Measurements from ENCODE around the gene FADS1. TPM values are rescaled to one million over a fixed set of nuclear protein-coding genes. Genes with fewer than 3 reads are reported as not detected.

FADS1 gene
- total and polyA plus RNA-seq, 2 of the 8 experiments (the other 6 are each of a cell fraction or from before 2014, with no cell fraction given) = 115 to 141 TPM

DNA sequence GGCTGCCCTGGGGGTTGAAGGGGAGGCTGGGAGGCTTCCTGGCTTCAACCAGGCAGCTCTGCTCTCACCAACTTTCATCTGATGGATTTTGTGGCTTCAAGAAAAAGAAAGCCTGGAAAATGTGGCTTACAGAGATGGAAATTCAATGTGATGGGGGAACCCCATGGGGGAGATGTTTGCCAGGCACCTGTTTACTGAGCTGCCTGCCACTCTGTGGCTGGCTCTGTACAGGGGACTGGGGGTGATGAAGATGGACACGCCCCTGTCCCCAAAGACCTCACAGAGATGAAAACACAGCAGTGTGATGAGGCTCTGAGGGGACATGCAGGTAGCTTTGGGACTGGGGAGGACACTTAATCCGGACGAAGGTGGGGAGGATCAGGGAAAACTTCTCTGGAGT lies 34.5 kb downstream of the FADS1 start:
- Histone ChIP-seq H3K9ac (replicated peaks in 1 of 4; ENCODE audit: extremely low read depth in 1 of 4, low read depth in 3 of 4, low read length in 3 of 4) (no peak overlapping the region; a peak in 1 of 7 replicates), H3K4me1 (replicated peaks in 1 of 4; ENCODE audit: control insufficient read depth in 3 of 4, insufficient read depth in 4 of 4, low read length in 3 of 4) (no peaks in the 10 kb centered on the region; a peak in 1 of 7 replicates), H3K4ac (replicated peaks; ENCODE audit: insufficient read length, low read depth, low read length) (no peak overlapping the region), H3K14ac (ENCODE audit: insufficient read length) (no peak overlapping the region), H3K18ac (ENCODE audit: extremely low read depth, low read length) (no peak overlapping the region), H3K27me3 (replicated peaks in 1 of 4; ENCODE audit: control insufficient read depth in 3 of 4, extremely low read depth in 1 of 4, insufficient read depth in 3 of 4, low read length in 3 of 4) (no peaks in the 10 kb centered on the region; a peak in 1 of 7 replicates), H2AK5ac (ENCODE audit: low read depth, low read length) (no peak overlapping the region), H4K8ac (ENCODE audit: extremely low read depth, insufficient read depth, low read length) (no peak overlapping the region), H2BK5ac (ENCODE audit: low read depth, low read length) (no peak overlapping the region), H3K27ac (ENCODE audit: low read depth, low read length) (no peak overlapping the region), H3K79me1 (ENCODE audit: low read depth, low read length) (no peaks in the 10 kb centered on the region), H4K91ac (replicated peaks; ENCODE audit: insufficient read length, low read length) (no peak overlapping the region), H3K36me3 (ENCODE audit: control insufficient read depth in 2 of 4, insufficient read depth in 4 of 4, low read length in 3 of 4) (peaks cover 9 to 19% (median 10%) of the 10 kb centered on the region in 4 experiments; a peak in 6 of 8 replicates), H2BK20ac (ENCODE audit: low read length) (no peak overlapping the region), H3K4me2 (ENCODE audit: insufficient read depth in 1 of 2, low read depth in 2 of 2, low read length in 2 of 2) (no peak overlapping the region), H2BK120ac (replicated peaks; ENCODE audit: low read depth, low read length) (no peak overlapping the region), H4K5ac (ENCODE audit: insufficient read length, low read depth, low read length) (no peak overlapping the region), H3K23ac (ENCODE audit: insufficient read length) (no peak overlapping the region), H2BK12ac (ENCODE audit: low read depth, low read length) (no peak overlapping the region), H3K4me3 (ENCODE audit: extremely low read depth in 1 of 4, insufficient read depth in 2 of 4, low read depth in 3 of 4, low read length in 4 of 4) (no peak overlapping the region), H3K23me2 (ENCODE audit: low read depth, low read length) (no peaks in the 10 kb centered on the region), H2AFZ (ENCODE audit: low read length) (no peak overlapping the region), H2BK15ac (ENCODE audit: low read length) (no peak overlapping the region), H3K9me3 (ENCODE audit: insufficient read depth in 2 of 2, low read depth in 1 of 2, low read length in 1 of 2) (no peaks in the 10 kb centered on the region), H3K79me2 (ENCODE audit: control insufficient read depth in 1 of 2, insufficient read depth in 2 of 2, low read length in 2 of 2) (no peaks in the 10 kb centered on the region), H3K56ac (replicated peaks; ENCODE audit: insufficient read length, low read depth, low read length) (no peak overlapping the region), H4K20me1 (replicated peaks in 1 of 2; ENCODE audit: control insufficient read depth in 1 of 2, insufficient read depth in 2 of 2, low read length in 2 of 2) (peaks cover 1 to 11% of the 10 kb centered on the region in 2 experiments)
- ChIA-PET POLR2A (ENCODE audit: partially characterized antibody) (interaction anchor here (0.6 to 5.2 kb wide), 3 partner anchors 9 to 35 kb away, joined by 3 to 56 read pairs (median 3); partner anchors contain the start of genes FEN1, MYRF and TMEM258), CTCF (ENCODE audit: partially characterized antibody) (interaction anchor here (0.5 to 1.6 kb wide), 9 partner anchors 9 to 81 kb away, joined by 3 to 6 read pairs (median 4); no protein-coding TSS in a partner anchor)
- FAIRE-seq (no peak), DNase-seq (ENCODE audit: low read depth in 1 of 2, low spot score in 2 of 2) (no peak)
- 86% methylated on average over 3 of the region's 3 CpGs; no CpG with 5 or more reads in 1 of the 2 experiments for WGBS, 2 experiments (ENCODE audit: extremely low coverage in 1 of 2, insufficient coverage in 1 of 2, insufficient read length in 1 of 2, insufficient replicate concordance in 2 of 2, low coverage in 1 of 2, low lambda C conversion rate in 2 of 2, missing lambda C conversion rate in 1 of 2)
- no peak for TF ChIP-seq NRF1 (IDR thresholded peaks at IDR 0.05; ENCODE audit: low read depth, low read length)
- TF ChIP-seq, protein P1, sequence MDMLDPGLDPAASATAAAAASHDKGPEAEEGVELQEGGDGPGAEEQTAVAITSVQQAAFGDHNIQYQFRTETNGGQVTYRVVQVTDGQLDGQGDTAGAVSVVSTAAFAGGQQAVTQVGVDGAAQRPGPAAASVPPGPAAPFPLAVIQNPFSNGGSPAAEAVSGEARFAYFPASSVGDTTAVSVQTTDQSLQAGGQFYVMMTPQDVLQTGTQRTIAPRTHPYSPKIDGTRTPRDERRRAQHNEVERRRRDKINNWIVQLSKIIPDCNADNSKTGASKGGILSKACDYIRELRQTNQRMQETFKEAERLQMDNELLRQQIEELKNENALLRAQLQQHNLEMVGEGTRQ (IDR thresholded peaks at IDR 0.05; ENCODE audit: low read length) = no peak
- TF ChIP-seq EGR1 (IDR thresholded peaks at IDR 0.05; ENCODE audit: borderline replicate concordance, low read depth, low read length) = no peak
- no peak for TF ChIP-seq TBP (IDR thresholded peaks at IDR 0.05; ENCODE audit: low read depth, low read length)
- TF ChIP-seq FOSL1 (IDR thresholded peaks at IDR 0.05; ENCODE audit: insufficient read depth, low read depth, low read length) = no peak
- no peak for TF ChIP-seq RFX5 (IDR thresholded peaks at IDR 0.05; ENCODE audit: borderline replicate concordance, low read depth, low read length)
- TF ChIP-seq BACH1 (IDR thresholded peaks at IDR 0.05; ENCODE audit: low read length) = no peak
- TF ChIP-seq MAFK (IDR thresholded peaks at IDR 0.05; ENCODE audit: low read depth, low read length) = no peak
- TF ChIP-seq EZH2 (IDR thresholded peaks at IDR 0.05; ENCODE audit: low read depth, low read length, severe bottlenecking) = no peak
- TF ChIP-seq ASH2L (IDR thresholded peaks at IDR 0.05; ENCODE audit: low read length) = no peak
- TF ChIP-seq PHF8 (conservative IDR thresholded peaks at IDR 0.05; ENCODE audit: low read depth, low read length) = no peak
- TF ChIP-seq SP1 (IDR thresholded peaks at IDR 0.05; ENCODE audit: low read depth, low read length) = no peak
